ENCODE measurements around the gene EFCAB6. TPM values are rescaled to one million over a fixed set of nuclear protein-coding genes. Genes with fewer than 3 reads are reported as not detected.

The EFCAB6 gene
- total and polyA plus RNA-seq, 9 of the 15 experiments (the other 6 are each of a cell fraction or from before 2014, with no cell fraction given) = 0.06 TPM; not detected in 8

DNA sequence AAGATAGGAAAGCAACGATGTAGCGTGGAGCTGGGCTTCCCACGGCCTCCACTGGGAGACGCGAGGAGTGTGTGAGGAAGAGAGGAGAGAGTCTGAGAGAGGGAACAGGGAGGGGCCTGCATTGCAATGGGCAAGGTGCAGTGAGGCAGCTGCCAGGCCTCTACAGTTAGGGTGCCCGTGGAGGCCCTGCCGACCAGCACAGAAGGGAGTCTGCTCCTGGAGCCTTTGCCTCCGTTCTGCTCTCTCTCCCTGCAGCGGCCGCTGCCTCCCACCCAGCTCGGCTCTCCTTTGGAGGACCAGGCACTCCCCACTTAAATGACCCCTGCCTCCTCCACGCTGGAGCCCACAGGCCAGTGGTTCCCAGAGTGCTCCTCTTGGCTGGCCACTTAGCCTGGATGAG, 181.7 kb downstream of the EFCAB6 start (continued):
- no peak for TF ChIP-seq ZNF318 (IDR thresholded peaks at IDR 0.05; ENCODE audit: borderline replicate concordance in 1 of 2, low read depth in 1 of 2)
- TF ChIP-seq FOS (IDR thresholded peaks at IDR 0.05; ENCODE audit: extremely low read depth, insufficient read length) = no peak

- Histone ChIP-seq H3K79me2 (ENCODE audit: control insufficient read depth, insufficient read depth, low read length) (no peaks in the 10 kb centered on the region), H3K9ac (ENCODE audit: insufficient read depth in 1 of 2, low read depth in 2 of 2, low read length in 2 of 2) (no peak overlapping the region), H2AFZ (ENCODE audit: low read depth, low read length) (no peak overlapping the region), H3K27me3 (ENCODE audit: control insufficient read depth in 2 of 2, insufficient read depth in 2 of 2, low read length in 2 of 2) (peaks cover 0 to 18% of the 10 kb centered on the region in 2 experiments; a peak in 2 of 5 replicates), H3K9me1 (ENCODE audit: control insufficient read depth, insufficient read depth, low read length) (no peaks in the 10 kb centered on the region), H3K4me1 (replicated peaks in 1 of 2; ENCODE audit: control insufficient read depth in 2 of 2, insufficient read depth in 2 of 2, low read length in 2 of 2) (no peaks in the 10 kb centered on the region), H3K4me2 (ENCODE audit: insufficient read depth, low read length) (no peak overlapping the region), H3K9me3 (replicated peaks; ENCODE audit: control insufficient read depth, insufficient read depth, low read depth, low read length) (no peaks in the 10 kb centered on the region), H4K20me1 (replicated peaks; ENCODE audit: control insufficient read depth, insufficient read depth, low read length) (no peaks in the 10 kb centered on the region), H3K27ac (ENCODE audit: extremely low read depth, low read depth, low read length) (no peak overlapping the region), H3K36me3 (ENCODE audit: control insufficient read depth, insufficient read depth, low read length) (no peaks in the 10 kb centered on the region), H3K4me3 (no peak overlapping the region)
- no TSS peak for BruUV-seq (replicated peaks)
- no peak for TF ChIP-seq GATA2 (CRISPR knock-in tag; IDR thresholded peaks at IDR 0.05)
- no peak for TF ChIP-seq CBX1 (IDR thresholded peaks at IDR 0.05; ENCODE audit: low read depth)
- no peak for TF ChIP-seq TAF1 (IDR thresholded peaks at IDR 0.05; ENCODE audit: control insufficient read depth, extremely low read depth, insufficient read depth, low read length, severe bottlenecking)
- DNase-seq (ENCODE audit: extremely low read depth in 1 of 4, low spot score in 3 of 4) (no peak), FAIRE-seq (no peak), ATAC-seq (no peak)
- intact Hi-C loops (cut with micrococcal nuclease) = no loop called here
- ChIA-PET POLR2A (no interaction called here), CTCF (ENCODE audit: low intra/inter-chr PET ratio) (no interaction called here)
- in situ Hi-C loops (cut with MboI) = no loop called here
- WGBS (ENCODE audit: insufficient coverage, low coverage, missing lambda C conversion rate) = 0% methylated on average over 9 of the region's 16 CpGs
Measured at GRCh38 chr22:43628250-43628649, 183.9 kb downstream of the EFCAB6 start.

All from K562 (cell line).